HCT116 (cell line): Measurements from ENCODE around the gene LRP4. TPM values are rescaled to one million over a fixed set of nuclear protein-coding genes. Genes with fewer than 3 reads are reported as not detected.

Experiments used
- ATAC-seq: fragments of 200-7000 bp; cut with Tn5 transposase; 2 replicates; pipeline ENCODE4 v1.9.1; 2020; ENCODE audit warnings: mild to moderate bottlenecking, moderate library complexity
- BruUV-seq: library from RNA; stranded (reverse); fragments of 400-500 nt; replicated peaks from 2 replicates; lab custom pipeline; 2021; lab: Mats Ljungman, UMichigan
- CTCF ChIA-PET: fragments of 300-600 bp; sonication (Branson Sonifier 250); formaldehyde crosslinking; loops from one replicate; lab custom pipeline; 2021; ENCODE audit warnings: antibody characterized with exemption; lab: Charles Lee
- POLR2A ChIA-PET: fragments of 300-600, 350-600 bp; sonication (Branson Sonifier 250); formaldehyde crosslinking; loops from one replicate; lab custom pipeline; 2021; ENCODE audit warnings: antibody characterized with exemption; lab: Charles Lee
- RAD21 ChIA-PET, 2 experiments: fragments of 300-600 bp; sonication (Branson Sonifier 250); formaldehyde crosslinking; loops; one replicate each; lab custom pipeline; 2023; ENCODE audit warnings: low total read pairs in 2 of 2; ENCODE audit not compliant: uncharacterized antibody in 2 of 2, unreplicated experiment in 2 of 2, low non-redundant PET in 1 of 2; lab: Charles Lee
- DNase-seq: peaks from one replicate; pipeline ENCODE4 v3.0.0-alpha.2; 2010; ENCODE audit warnings: low read depth, low spot score
- H2AFZ ChIP-seq: fragments of 200-600 bp; shearing (Covaris generic), sonication (generic); 2 replicates; pipeline ENCODE4 v1.6.1; 2017; ENCODE audit warnings: low read depth, mixed run types, mixed read lengths, antibody characterized with exemption, low read length; ENCODE audit not compliant: poor library complexity, severe bottlenecking
- H3K27ac ChIP-seq: 2 replicates; pipeline ENCODE4 v1.5.1; 2012; ENCODE audit warnings: low read depth, low read length
- H3K27me3 ChIP-seq: fragments of 200-600 bp; sonication (generic); 2 replicates; pipeline ENCODE4 v1.6.1; 2016; ENCODE audit warnings: mixed run types, low read length, mixed read lengths; ENCODE audit not compliant: insufficient read depth
- H3K36me3 ChIP-seq, 2 experiments: fragments of 200-500 bp in 1 of 2; fragments of 200-600 bp in 1 of 2; sonication (Bioruptor generic) in 1 of 2; sonication (generic) in 1 of 2; 2 replicates each; pipeline versions ENCODE4 v1.5.1 to v1.6.1; 2014 to 2016; ENCODE audit warnings: low read length in 2 of 2, inconsistent platforms in 1 of 2, mixed read lengths in 1 of 2, mixed run types in 1 of 2; ENCODE audit not compliant: insufficient read depth in 2 of 2, control insufficient read depth in 1 of 2
- H3K4me1 ChIP-seq, 2 experiments: fragments of 200-600 bp in 1 of 2; sonication (generic) in 1 of 2; 2 replicates each; pipeline versions ENCODE4 v1.5.1 to v1.6.1; 2012 to 2017; ENCODE audit warnings: low read length in 2 of 2, inconsistent platforms in 1 of 2, mild to moderate bottlenecking in 1 of 2, mixed read lengths in 1 of 2, mixed run types in 1 of 2, moderate library complexity in 1 of 2; ENCODE audit not compliant: insufficient read depth in 2 of 2, control insufficient read depth in 1 of 2
- H3K4me2 ChIP-seq: fragments of 200-600 bp; sonication (generic); 2 replicates; pipeline ENCODE4 v1.6.1; 2017; ENCODE audit warnings: mixed run types, low read length, mixed read lengths
- H3K4me3 ChIP-seq, 2 experiments: fragments of 200-600 bp in 1 of 2; sonication (generic) in 1 of 2; replicated peaks in 1 of 2; 2 replicates each; pipeline ENCODE4 v1.5.1; 2011 to 2016; ENCODE audit warnings: low read length in 2 of 2, control low read depth in 1 of 2, low read depth in 1 of 2, mild to moderate bottlenecking in 1 of 2, mixed read lengths in 1 of 2, mixed run types in 1 of 2
- H3K79me2 ChIP-seq: fragments of 200-600 bp; sonication (generic); 2 replicates; pipeline ENCODE4 v1.6.1; 2017; ENCODE audit warnings: mild to moderate bottlenecking, mixed run types, low read length, moderate library complexity, mixed read lengths; ENCODE audit not compliant: insufficient read depth
- H3K9ac ChIP-seq: fragments of 200-600 bp; sonication (generic); 2 replicates; pipeline ENCODE4 v1.6.1; 2016; ENCODE audit warnings: low read length, mixed read lengths
- H3K9me2 ChIP-seq: fragments of 200-600 bp; sonication (generic), shearing (Covaris generic); 2 replicates; pipeline ENCODE4 v1.6.1; 2017; ENCODE audit warnings: mixed run types, mild to moderate bottlenecking, moderate library complexity; ENCODE audit not compliant: insufficient read depth
- H3K9me3 ChIP-seq, 2 experiments: fragments of 200-500 bp in 1 of 2; fragments of 200-600 bp in 1 of 2; sonication (Bioruptor generic) in 1 of 2; sonication (generic) in 1 of 2; 2 replicates each; pipeline ENCODE4 v1.6.1; 2014 to 2017; ENCODE audit warnings: low read length in 2 of 2, mixed read lengths in 2 of 2, inconsistent platforms in 1 of 2, low read depth in 1 of 2, mild to moderate bottlenecking in 1 of 2, mixed run types in 1 of 2, moderate library complexity in 1 of 2; ENCODE audit not compliant: control insufficient read depth in 1 of 2, insufficient read depth in 1 of 2
- H4K20me1 ChIP-seq: fragments of 200-600 bp; sonication (generic), shearing (Covaris generic); 2 replicates; pipeline ENCODE4 v1.6.1; 2017; ENCODE audit warnings: mixed run types, mild to moderate bottlenecking, moderate library complexity; ENCODE audit not compliant: insufficient read depth
- CTCF ChIP-seq, 3 experiments: fragments of 200-600 bp in 1 of 3; sonication (generic) in 1 of 3; IDR thresholded peaks in 2 of 3; conservative IDR thresholded peaks in 1 of 3; 2 replicates each; pipeline ENCODE4 v1.5.1; 2012 to 2017; ENCODE audit warnings: low read depth in 2 of 3, low read length in 2 of 3, antibody characterized with exemption in 1 of 3, borderline replicate concordance in 1 of 3, control low read depth in 1 of 3, mild to moderate bottlenecking in 1 of 3, mixed read lengths in 1 of 3, mixed run types in 1 of 3, moderate library complexity in 1 of 3; ENCODE audit not compliant: insufficient read depth in 1 of 3
- EGR1 ChIP-seq: IDR thresholded peaks from 2 replicates; pipeline ENCODE4 v1.6.1; 2012; ENCODE audit warnings: low read depth
- ELF1 ChIP-seq: IDR thresholded peaks from 2 replicates; pipeline ENCODE4 v1.6.1; 2012; ENCODE audit warnings: low read depth, borderline replicate concordance
- EZH2 ChIP-seq: fragments of 200-600 bp; sonication (generic); IDR thresholded peaks from 2 replicates; pipeline ENCODE4 v1.6.1; 2017; ENCODE audit warnings: antibody characterized with exemption, mixed run types
- EZH2phosphoT487 ChIP-seq: fragments of 200-600 bp; IDR thresholded peaks from 2 replicates; pipeline ENCODE4 v1.6.1; 2018; ENCODE audit warnings: antibody characterized with exemption, borderline replicate concordance
- FOSL1 ChIP-seq: IDR thresholded peaks from 2 replicates; pipeline ENCODE4 v1.6.1; 2012; ENCODE audit warnings: low read depth
- POLR2A ChIP-seq: IDR thresholded peaks from 2 replicates; pipeline ENCODE4 v1.7.0; 2011; ENCODE audit warnings: borderline replicate concordance; ENCODE audit not compliant: insufficient read depth, insufficient read length; ENCODE audit errors: extremely low read depth
- REST ChIP-seq: IDR thresholded peaks from 2 replicates; pipeline ENCODE4 v1.6.1; 2012; ENCODE audit warnings: low read depth
- SIN3A ChIP-seq: IDR thresholded peaks from 2 replicates; pipeline ENCODE4 v1.6.1; 2012; ENCODE audit warnings: low read depth
- SP1 ChIP-seq: IDR thresholded peaks from 2 replicates; pipeline ENCODE4 v1.6.1; 2012; ENCODE audit warnings: low read depth
- ZNF274 ChIP-seq: fragments of 200-500 bp; sonication (Bioruptor generic); IDR thresholded peaks from 2 replicates; pipeline ENCODE4 v1.6.1; 2014; ENCODE audit warnings: mild to moderate bottlenecking, low read depth, low read length, inconsistent platforms
- intact Hi-C: fragments of 100-400 bp; cut with micrococcal nuclease; formaldehyde crosslinking; loops from 2 replicates; pipeline ENCODE4 v1.10.0; 2022
- total RNA-seq: library from RNA; stranded (reverse); gene quantifications from one replicate; pipeline ENCODE4 v1.2.1, GENCODE V29; 2021; ENCODE audit not compliant: unreplicated experiment

The LRP4 gene
- total RNA-seq, 1 experiment from 2014 or later, result 7.4 TPM

- H3K79me2 ChIP-seq, result no peaks in the 10 kb centered on the region
- POLR2A ChIA-PET, result no interaction called here
- no peak overlapping the region for H3K27ac ChIP-seq
- no peaks in the 10 kb centered on the region for H3K27me3 ChIP-seq
- H3K36me3 ChIP-seq, result no peaks in the 10 kb centered on the region
- H3K9me2 ChIP-seq, result no peaks in the 10 kb centered on the region
- H4K20me1 ChIP-seq, result no peaks in the 10 kb centered on the region
- H3K4me1 ChIP-seq, result no peaks in the 10 kb centered on the region
- no peak overlapping the region for H3K4me2 ChIP-seq
- intact Hi-C loops, result no loop called here
- no peak for ATAC-seq
- DNase-seq, result no peak
- no TSS peak for BruUV-seq
- TF ChIP-seq POLR2A (no peak), ZNF274 (no peak), EGR1 (no peak), ELF1 (no peak), SIN3A (no peak), EZH2 (no peak), CTCF (IDR thresholded peaks at IDR 0.05 in 2 of 3, conservative IDR thresholded peaks at IDR 0.05 in 1 of 3; ENCODE audit: borderline replicate concordance in 1 of 3, insufficient read depth in 1 of 3, low read depth in 2 of 3, low read length in 2 of 3) (no peak), FOSL1 (no peak), REST (no peak), SP1 (no peak), EZH2phosphoT487 (no peak)
- CTCF ChIA-PET, result no interaction called here
- H2AFZ ChIP-seq, result no peak overlapping the region
- H3K4me3 ChIP-seq, result no peak overlapping the region
- no peak overlapping the region for H3K9ac ChIP-seq
- RAD21 ChIA-PET, result no interaction called here
- no peaks in the 10 kb centered on the region for H3K9me3 ChIP-seq
These were observed 30.2 kb upstream of the LRP4 start for GRCh38 chr11:46948378-46949131.
